ENCODE data around the gene IGF1. TPM values are rescaled to one million over a fixed set of nuclear protein-coding genes. Genes with fewer than 3 reads are reported as not detected.

Gene IGF1
- total RNA-seq, 1 experiment from 2014 or later = not detected

DNA sequence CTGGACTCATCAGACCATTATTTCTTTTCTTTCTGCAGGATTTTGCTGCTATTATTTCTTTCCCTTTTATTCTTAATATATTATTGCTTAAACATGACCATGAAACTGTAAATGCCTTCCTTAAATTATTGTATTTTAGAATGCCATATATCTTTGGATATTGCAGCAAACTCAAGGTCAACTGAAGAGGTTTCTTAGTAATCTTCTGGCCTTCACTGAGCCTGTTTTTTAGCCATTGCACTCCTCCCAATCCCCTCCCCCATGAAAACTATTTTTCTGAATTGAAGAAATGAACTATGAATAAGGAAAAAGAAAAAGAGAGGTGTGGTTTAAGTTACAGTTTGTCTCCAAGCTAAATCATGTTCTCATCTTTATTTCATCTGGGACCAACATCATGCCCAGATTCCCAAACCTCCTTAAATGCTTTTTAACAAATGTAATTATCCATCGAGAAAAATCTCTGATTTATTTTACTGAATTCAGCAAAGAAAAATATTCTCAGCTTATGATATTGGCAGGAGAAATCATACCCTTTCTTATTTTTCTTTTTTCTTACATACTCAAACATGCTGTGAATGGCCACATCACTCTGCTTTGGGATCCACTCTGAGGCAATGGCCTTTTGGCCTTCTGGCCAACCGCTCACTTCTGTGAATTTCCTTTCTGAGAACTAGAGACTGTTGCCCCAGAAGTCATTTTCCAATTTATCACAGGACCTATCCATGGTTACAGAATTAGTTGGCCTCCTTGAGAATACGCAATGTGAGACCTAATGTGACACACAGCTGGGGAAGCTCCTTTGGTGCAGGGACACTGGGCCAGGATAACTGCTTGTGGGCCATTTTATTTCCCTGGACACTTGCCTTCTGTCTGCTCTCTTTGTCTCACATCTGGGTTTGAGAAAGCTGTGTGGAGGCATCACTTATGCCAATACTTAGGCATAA, 50.9 kb downstream of the IGF1 start (continued):
- TF ChIP-seq CREM (CRISPR knock-in tag; IDR thresholded peaks at IDR 0.05) = no peak
- no peak for TF ChIP-seq MYBL2 (CRISPR knock-in tag; IDR thresholded peaks at IDR 0.05)
- TF ChIP-seq, protein P1, sequence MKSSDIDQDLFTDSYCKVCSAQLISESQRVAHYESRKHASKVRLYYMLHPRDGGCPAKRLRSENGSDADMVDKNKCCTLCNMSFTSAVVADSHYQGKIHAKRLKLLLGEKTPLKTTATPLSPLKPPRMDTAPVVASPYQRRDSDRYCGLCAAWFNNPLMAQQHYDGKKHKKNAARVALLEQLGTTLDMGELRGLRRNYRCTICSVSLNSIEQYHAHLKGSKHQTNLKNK (CRISPR knock-in tag; IDR thresholded peaks at IDR 0.05) = no peak
- TF ChIP-seq CREB1 (CRISPR knock-in tag; IDR thresholded peaks at IDR 0.05) = no peak
- TF ChIP-seq FOXJ3 (CRISPR knock-in tag; IDR thresholded peaks at IDR 0.05; ENCODE audit: borderline replicate concordance) = no peak

DNA sequence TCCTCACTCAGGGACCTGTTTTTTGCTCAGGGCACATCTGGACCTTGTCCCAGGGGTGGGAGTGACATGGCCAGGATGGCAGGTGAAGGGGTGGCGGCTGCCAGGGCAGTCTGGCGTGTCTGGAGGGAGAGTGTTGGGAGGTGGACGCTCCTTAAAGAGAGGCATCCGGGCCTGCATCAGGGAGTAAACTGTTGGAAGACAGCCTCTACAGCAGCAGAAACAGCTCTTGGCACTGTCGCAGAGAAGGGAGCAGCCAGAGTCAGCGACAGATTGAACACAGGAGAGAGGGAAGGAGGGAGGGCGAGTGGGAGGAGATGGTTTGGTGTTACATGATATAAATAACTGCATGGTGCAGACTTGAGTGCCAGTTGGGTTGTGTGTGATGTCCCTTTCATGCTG, 52.8 kb downstream of the IGF1 start:
- Mint-ChIP-seq H3K36me3 (no peaks in the 10 kb centered on the region), H3K4me1 (peaks cover 17% of the 10 kb centered on the region), H3K27ac (no peak overlapping the region), H3K4me3 (no peak overlapping the region), H3K9me3 (no peaks in the 10 kb centered on the region), H3K27me3 (ENCODE audit: low read depth) (no peaks in the 10 kb centered on the region)
- no peak for TF ChIP-seq CREM (CRISPR knock-in tag; IDR thresholded peaks at IDR 0.05)
- no peak for TF ChIP-seq OVOL2 (CRISPR knock-in tag; IDR thresholded peaks at IDR 0.05; ENCODE audit: borderline replicate concordance)
- TF ChIP-seq ZNF121 (CRISPR knock-in tag; IDR thresholded peaks at IDR 0.05) = no peak
- TF ChIP-seq, protein P2, sequence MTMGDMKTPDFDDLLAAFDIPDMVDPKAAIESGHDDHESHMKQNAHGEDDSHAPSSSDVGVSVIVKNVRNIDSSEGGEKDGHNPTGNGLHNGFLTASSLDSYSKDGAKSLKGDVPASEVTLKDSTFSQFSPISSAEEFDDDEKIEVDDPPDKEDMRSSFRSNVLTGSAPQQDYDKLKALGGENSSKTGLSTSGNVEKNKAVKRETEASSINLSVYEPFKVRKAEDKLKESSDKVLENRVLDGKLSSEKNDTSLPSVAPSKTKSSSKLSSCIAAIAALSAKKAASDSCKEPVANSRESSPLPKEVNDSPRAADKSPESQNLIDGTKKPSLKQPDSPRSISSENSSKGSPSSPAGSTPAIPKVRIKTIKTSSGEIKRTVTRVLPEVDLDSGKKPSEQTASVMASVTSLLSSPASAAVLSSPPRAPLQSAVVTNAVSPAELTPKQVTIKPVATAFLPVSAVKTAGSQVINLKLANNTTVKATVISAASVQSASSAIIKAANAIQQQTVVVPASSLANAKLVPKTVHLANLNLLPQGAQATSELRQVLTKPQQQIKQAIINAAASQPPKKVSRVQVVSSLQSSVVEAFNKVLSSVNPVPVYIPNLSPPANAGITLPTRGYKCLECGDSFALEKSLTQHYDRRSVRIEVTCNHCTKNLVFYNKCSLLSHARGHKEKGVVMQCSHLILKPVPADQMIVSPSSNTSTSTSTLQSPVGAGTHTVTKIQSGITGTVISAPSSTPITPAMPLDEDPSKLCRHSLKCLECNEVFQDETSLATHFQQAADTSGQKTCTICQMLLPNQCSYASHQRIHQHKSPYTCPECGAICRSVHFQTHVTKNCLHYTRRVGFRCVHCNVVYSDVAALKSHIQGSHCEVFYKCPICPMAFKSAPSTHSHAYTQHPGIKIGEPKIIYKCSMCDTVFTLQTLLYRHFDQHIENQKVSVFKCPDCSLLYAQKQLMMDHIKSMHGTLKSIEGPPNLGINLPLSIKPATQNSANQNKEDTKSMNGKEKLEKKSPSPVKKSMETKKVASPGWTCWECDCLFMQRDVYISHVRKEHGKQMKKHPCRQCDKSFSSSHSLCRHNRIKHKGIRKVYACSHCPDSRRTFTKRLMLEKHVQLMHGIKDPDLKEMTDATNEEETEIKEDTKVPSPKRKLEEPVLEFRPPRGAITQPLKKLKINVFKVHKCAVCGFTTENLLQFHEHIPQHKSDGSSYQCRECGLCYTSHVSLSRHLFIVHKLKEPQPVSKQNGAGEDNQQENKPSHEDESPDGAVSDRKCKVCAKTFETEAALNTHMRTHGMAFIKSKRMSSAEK (CRISPR knock-in tag; IDR thresholded peaks at IDR 0.05; ENCODE audit: borderline replicate concordance) = no peak
- TF ChIP-seq, protein P3, sequence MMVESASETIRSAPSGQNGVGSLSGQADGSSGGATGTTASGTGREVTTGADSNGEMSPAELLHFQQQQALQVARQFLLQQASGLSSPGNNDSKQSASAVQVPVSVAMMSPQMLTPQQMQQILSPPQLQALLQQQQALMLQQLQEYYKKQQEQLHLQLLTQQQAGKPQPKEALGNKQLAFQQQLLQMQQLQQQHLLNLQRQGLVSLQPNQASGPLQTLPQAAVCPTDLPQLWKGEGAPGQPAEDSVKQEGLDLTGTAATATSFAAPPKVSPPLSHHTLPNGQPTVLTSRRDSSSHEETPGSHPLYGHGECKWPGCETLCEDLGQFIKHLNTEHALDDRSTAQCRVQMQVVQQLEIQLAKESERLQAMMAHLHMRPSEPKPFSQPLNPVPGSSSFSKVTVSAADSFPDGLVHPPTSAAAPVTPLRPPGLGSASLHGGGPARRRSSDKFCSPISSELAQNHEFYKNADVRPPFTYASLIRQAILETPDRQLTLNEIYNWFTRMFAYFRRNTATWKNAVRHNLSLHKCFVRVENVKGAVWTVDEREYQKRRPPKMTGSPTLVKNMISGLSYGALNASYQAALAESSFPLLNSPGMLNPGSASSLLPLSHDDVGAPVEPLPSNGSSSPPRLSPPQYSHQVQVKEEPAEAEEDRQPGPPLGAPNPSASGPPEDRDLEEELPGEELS (CRISPR knock-in tag; IDR thresholded peaks at IDR 0.05) = no peak
- no peak for TF ChIP-seq ZNF396 (CRISPR knock-in tag; IDR thresholded peaks at IDR 0.05; ENCODE audit: borderline replicate concordance)
- TF ChIP-seq ZNF423 (CRISPR knock-in tag; IDR thresholded peaks at IDR 0.05) = no peak
- no peak for TF ChIP-seq CBFB (CRISPR knock-in tag; IDR thresholded peaks at IDR 0.05; ENCODE audit: low read depth)
- TF ChIP-seq, protein P4, sequence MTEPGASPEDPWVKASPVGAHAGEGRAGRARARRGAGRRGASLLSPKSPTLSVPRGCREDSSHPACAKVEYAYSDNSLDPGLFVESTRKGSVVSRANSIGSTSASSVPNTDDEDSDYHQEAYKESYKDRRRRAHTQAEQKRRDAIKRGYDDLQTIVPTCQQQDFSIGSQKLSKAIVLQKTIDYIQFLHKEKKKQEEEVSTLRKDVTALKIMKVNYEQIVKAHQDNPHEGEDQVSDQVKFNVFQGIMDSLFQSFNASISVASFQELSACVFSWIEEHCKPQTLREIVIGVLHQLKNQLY (CRISPR knock-in tag; IDR thresholded peaks at IDR 0.05) = no peak
- DNase-seq (ENCODE audit: low spot score) (no peak), ATAC-seq (no peak)
- ChIA-PET CTCF (no interaction called here), POLR2A (no interaction called here)

DNA sequence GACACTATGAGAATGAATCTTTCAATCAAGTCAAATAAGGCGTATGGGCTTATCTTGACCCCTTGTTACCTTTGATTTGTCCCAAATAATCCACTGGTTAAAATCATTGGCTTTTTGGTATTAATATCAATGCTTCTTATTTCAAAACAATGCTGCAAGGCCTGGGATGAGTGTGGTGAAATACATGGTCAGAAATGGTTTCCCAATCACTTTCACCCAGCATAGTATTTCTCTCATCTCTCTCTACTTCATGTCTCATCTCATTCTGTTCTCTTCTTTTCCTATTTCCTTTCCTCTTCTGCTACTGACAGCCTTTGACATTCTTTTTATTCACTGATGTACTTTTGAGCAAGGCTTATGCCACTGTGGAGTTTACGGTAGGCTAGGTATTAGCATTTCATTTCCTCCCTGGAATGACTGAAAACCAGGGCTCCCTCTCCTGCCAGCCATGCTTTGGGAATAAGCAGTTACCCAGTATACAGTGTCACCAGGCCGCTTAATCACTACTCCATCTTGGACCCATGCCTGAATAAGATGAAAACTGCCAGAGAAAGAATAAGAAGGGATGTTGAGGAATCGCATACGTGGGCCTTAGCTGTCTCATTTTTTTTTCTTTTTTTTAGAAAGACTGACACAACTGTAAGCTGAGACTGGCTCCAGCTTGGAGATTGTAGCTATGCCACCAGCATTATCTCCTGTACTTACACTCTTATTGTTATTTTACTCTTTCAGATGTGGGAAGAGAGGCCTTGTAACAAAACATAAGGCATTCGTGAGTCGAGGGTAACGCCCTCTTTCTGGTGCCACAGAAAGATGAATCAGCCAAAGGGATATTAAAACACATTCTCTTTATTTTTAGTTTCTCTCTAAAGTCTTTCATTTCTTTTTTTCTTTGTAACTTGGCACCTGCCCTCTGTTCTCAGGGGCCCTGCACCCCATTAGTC, 53.5 kb downstream of the IGF1 start:
- H3K27ac Mint-ChIP-seq = no peak overlapping the region

More for the DNA sequence above, 53.5 kb downstream of the IGF1 start:
- ChIA-PET CTCF (no interaction called here), POLR2A (no interaction called here)
- Mint-ChIP-seq H3K27me3 (ENCODE audit: low read depth) (no peaks in the 10 kb centered on the region), H3K4me3 (no peak overlapping the region), H3K9me3 (no peaks in the 10 kb centered on the region), H3K4me1 (peaks cover 17% of the 10 kb centered on the region), H3K36me3 (no peaks in the 10 kb centered on the region)
- ATAC-seq (peak; percentile 51), DNase-seq (ENCODE audit: low spot score) (no peak)
- no peak for TF ChIP-seq ZNF423 (CRISPR knock-in tag; IDR thresholded peaks at IDR 0.05)

Data from WTC11 (cell line).